Gastrocnemius medialis (tissue), 4 donors: ENCODE measurements around the gene TDRD5. TPM values are rescaled to one million over a fixed set of nuclear protein-coding genes. Genes with fewer than 3 reads are reported as not detected.

Experiments
- ATAC-seq, 2 donors: fragments of 150-250 bp; one replicate each; pipeline ENCODE4 v1.9.1; 2016
- DNase-seq, 2 donors: peaks; one replicate each; pipeline ENCODE4 v3.0.0-alpha.2; 2019
- H3K27ac ChIP-seq, 4 donors: fragments of 200-600 bp; sonication (generic); 1 replicate in 1 of 4; 2 replicates in 3 of 4; pipeline ENCODE4 v1.5.1; 2016 to 2018; ENCODE audit warnings: mild to moderate bottlenecking in 2 of 4, moderate library complexity in 1 of 4
- H3K27me3 ChIP-seq, 3 donors: fragments of 200-600 bp; sonication (generic) in 2 of 3; 1 replicate in 1 of 3; 2 replicates in 2 of 3; pipeline versions ENCODE4 v1.5.1 to v1.6.0; 2016 to 2019; ENCODE audit warnings: mild to moderate bottlenecking in 1 of 3, moderate library complexity in 1 of 3
- H3K36me3 ChIP-seq, 2 donors: fragments of 200-600 bp; sonication (generic) in 1 of 2; one replicate each; pipeline ENCODE4 v1.5.1; 2017 to 2018
- H3K4me1 ChIP-seq, 2 donors: fragments of 200-600 bp; sonication (generic) in 1 of 2; one replicate each; pipeline ENCODE4 v1.5.1; 2016 to 2017; ENCODE audit warnings: mild to moderate bottlenecking in 2 of 2
- H3K4me3 ChIP-seq, 4 donors: fragments of 200-600 bp; sonication (generic) in 3 of 4; 1 replicate in 1 of 4; 2 replicates in 3 of 4; pipeline ENCODE4 v1.5.1; 2016 to 2019; ENCODE audit warnings: mild to moderate bottlenecking in 2 of 4
- H3K9me3 ChIP-seq, 3 donors: fragments of 200-600 bp; sonication (generic) in 2 of 3; 1 replicate in 1 of 3; 2 replicates in 2 of 3; pipeline ENCODE4 v1.5.1; 2016 to 2019
- POLR2A ChIP-seq, 2 donors: fragments of 450-650 bp; IDR thresholded peaks; one replicate each; pipeline ENCODE4 v1.6.1; 2017; ENCODE audit warnings: antibody characterized with exemption in 2 of 2, mild to moderate bottlenecking in 2 of 2, moderate library complexity in 2 of 2
- in situ Hi-C, 4 donors: fragments of 200-750 bp; cut with MboI; loops; one replicate each; pipeline versions ENCODE4 v1.15.0 to v1.8.0; 2017; ENCODE audit warnings: low sequenced_read_pairs in 4 of 4
- intact Hi-C: fragments of 100-400 bp; cut with DNase I; formaldehyde crosslinking; loops from one replicate; pipeline ENCODE4 v1.15.1; 2023; ENCODE audit warnings: low total_unique reads
- total RNA-seq, 4 donors: library from RNA; depleted of rRNA; stranded (reverse); fragments of >200 nt; gene quantifications; one replicate each; pipeline versions ENCODE4 v1.1.0 to v1.2.3, GENCODE V29; 2016
- TF ChIP-seq, protein P1 (sequence below), 5 experiments: fragments of 450-650 bp in 3 of 5; fragments of 200-600 bp in 2 of 5; sonication (generic) in 2 of 5; IDR thresholded peaks in 4 of 5; conservative IDR thresholded peaks in 1 of 5; 1 replicate in 4 of 5; 2 replicates in 1 of 5; pipeline ENCODE4 v1.5.1; 2016 to 2019; ENCODE audit warnings: antibody characterized with exemption in 5 of 5, mild to moderate bottlenecking in 3 of 5, moderate library complexity in 3 of 5

Gene TDRD5
- total RNA-seq, 4 donors from 2014 or later, result not detected

- ATAC-seq, result no peak
- no peaks in the 10 kb centered on the region for H3K36me3 ChIP-seq
- intact Hi-C loops, result no loop called here
- H3K4me3 ChIP-seq, result no peak overlapping the region
- TF ChIP-seq, protein P1, sequence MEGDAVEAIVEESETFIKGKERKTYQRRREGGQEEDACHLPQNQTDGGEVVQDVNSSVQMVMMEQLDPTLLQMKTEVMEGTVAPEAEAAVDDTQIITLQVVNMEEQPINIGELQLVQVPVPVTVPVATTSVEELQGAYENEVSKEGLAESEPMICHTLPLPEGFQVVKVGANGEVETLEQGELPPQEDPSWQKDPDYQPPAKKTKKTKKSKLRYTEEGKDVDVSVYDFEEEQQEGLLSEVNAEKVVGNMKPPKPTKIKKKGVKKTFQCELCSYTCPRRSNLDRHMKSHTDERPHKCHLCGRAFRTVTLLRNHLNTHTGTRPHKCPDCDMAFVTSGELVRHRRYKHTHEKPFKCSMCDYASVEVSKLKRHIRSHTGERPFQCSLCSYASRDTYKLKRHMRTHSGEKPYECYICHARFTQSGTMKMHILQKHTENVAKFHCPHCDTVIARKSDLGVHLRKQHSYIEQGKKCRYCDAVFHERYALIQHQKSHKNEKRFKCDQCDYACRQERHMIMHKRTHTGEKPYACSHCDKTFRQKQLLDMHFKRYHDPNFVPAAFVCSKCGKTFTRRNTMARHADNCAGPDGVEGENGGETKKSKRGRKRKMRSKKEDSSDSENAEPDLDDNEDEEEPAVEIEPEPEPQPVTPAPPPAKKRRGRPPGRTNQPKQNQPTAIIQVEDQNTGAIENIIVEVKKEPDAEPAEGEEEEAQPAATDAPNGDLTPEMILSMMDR (IDR thresholded peaks at IDR 0.05 in 4 of 5, conservative IDR thresholded peaks at IDR 0.05 in 1 of 5), result no peak
- no peak for TF ChIP-seq POLR2A (IDR thresholded peaks at IDR 0.05)
- no peak for DNase-seq
- H3K9me3 ChIP-seq, result peaks cover 0 to 4% (median 4%) of the 10 kb centered on the region in 3 donors
- in situ Hi-C loops, result loop anchor here (5.0 to 25.0 kb wide), 3 partner anchors 90 to 473 kb away; no protein-coding TSS in a partner anchor
- H3K4me1 ChIP-seq, result peaks cover 0 to 7% of the 10 kb centered on the region in 2 donors
- H3K27ac ChIP-seq, result no peak overlapping the region
- no peaks in the 10 kb centered on the region for H3K27me3 ChIP-seq
These were observed 123.0 kb downstream of the TDRD5 start for GRCh38 chr1:179714623-179715022.

DNA sequence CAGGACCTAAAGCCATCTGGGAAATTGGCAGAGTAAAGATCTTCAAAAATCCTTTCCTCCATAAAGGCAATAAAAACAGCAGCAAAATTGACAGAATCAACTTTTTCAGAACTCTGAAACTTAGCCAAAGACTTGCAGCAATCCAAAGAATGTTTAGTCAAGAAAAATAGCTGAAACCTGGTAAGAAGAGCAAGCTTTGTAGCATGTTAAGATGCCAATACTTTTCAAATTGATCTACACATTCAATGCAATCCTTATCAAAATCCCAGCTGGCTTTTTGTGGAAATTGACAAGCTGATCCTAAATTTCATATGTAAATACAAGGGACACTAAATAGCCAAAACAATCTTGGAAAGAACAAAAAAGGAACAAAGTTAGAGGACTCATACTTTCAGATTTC, 127.6 kb downstream of the TDRD5 start:
- DNase-seq (no peak), ATAC-seq (no peak)
- intact Hi-C loops (no loop called here), in situ Hi-C loops (loop anchor here in 3 of 4 donors (10.0 to 25.0 kb wide), 2 partner anchors 86 to 468 kb away; no protein-coding TSS in a partner anchor)
- Histone ChIP-seq H3K9me3 (peaks cover 4% of the 10 kb centered on the region in 3 donors), H3K4me1 (no peaks in the 10 kb centered on the region), H3K27me3 (no peaks in the 10 kb centered on the region), H3K27ac (no peak overlapping the region), H3K4me3 (no peak overlapping the region), H3K36me3 (no peaks in the 10 kb centered on the region)
- TF ChIP-seq, protein P1 (IDR thresholded peaks at IDR 0.05 in 4 of 5, conservative IDR thresholded peaks at IDR 0.05 in 1 of 5), result no peak
- no peak for TF ChIP-seq POLR2A (IDR thresholded peaks at IDR 0.05)

DNA sequence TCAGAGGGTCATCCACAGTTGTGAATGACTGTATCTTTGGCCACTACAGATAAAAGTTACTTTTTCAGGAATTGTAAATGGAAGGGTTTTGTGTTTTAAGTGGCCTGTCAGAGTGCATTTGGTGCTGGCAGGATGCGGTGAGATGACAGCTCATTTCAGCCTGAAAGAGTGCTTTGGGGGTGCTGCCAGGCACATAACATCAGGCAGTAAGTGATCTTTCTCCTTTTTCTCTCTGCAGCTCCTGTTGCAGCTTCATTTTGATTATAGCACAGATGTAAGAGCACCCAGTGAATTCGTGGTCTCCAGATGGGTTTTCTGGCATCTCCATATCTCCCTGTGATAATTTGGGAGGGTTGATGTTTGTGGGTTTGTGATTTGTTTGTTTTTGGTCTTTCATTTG, 136.6 kb downstream of the TDRD5 start:
- intact Hi-C loops (no loop called here), in situ Hi-C loops (no loop called here)
- no peak overlapping the region for H3K27ac ChIP-seq
- H3K9me3 ChIP-seq, result no peaks in the 10 kb centered on the region
- no peak for ATAC-seq
- no peaks in the 10 kb centered on the region for H3K27me3 ChIP-seq
- no peak overlapping the region for H3K4me3 ChIP-seq
- no peak for TF ChIP-seq POLR2A (IDR thresholded peaks at IDR 0.05)
- TF ChIP-seq, protein P1 (IDR thresholded peaks at IDR 0.05 in 4 of 5, conservative IDR thresholded peaks at IDR 0.05 in 1 of 5), result no peak
- H3K4me1 ChIP-seq, result no peaks in the 10 kb centered on the region
- H3K36me3 ChIP-seq, result no peaks in the 10 kb centered on the region
- no peak for DNase-seq

- Histone ChIP-seq H3K4me1 (no peaks in the 10 kb centered on the region), H3K27ac (no peak overlapping the region), H3K36me3 (no peaks in the 10 kb centered on the region), H3K27me3 (no peaks in the 10 kb centered on the region), H3K9me3 (no peaks in the 10 kb centered on the region), H3K4me3 (no peak overlapping the region)
- intact Hi-C loops, result no loop called here
- no peak for ATAC-seq
- TF ChIP-seq POLR2A (IDR thresholded peaks at IDR 0.05), result no peak
- TF ChIP-seq, protein P1 (IDR thresholded peaks at IDR 0.05 in 4 of 5, conservative IDR thresholded peaks at IDR 0.05 in 1 of 5), result no peak
- in situ Hi-C loops, result no loop called here
- DNase-seq, result no peak
These were observed 138.2 kb downstream of the TDRD5 start for GRCh38 chr1:179729881-179730280.

DNA sequence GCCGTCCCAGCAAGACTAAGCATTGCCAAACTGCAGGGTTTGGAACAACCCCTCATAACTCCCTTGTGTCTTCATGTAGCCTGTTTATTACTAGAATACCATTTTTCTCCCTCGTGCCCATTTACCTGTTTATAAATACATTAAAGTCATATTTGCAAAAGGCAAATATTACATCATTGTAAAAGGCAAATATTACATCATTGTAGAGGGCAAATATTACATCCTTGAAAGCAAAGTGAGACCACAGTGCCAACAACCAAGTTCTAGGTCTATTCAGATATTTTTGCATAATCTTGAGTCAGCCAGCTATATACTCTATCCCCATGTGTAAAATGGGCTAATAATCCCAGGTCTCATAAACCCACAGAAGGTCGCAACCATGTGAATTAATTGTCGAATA, 140.0 kb downstream of the TDRD5 start:
- no peaks in the 10 kb centered on the region for H3K27me3 ChIP-seq
- no peak overlapping the region for H3K27ac ChIP-seq
- ATAC-seq, result no peak
- intact Hi-C loops (no loop called here), in situ Hi-C loops (no loop called here)
- no peak for TF ChIP-seq POLR2A (IDR thresholded peaks at IDR 0.05)
- TF ChIP-seq, protein P1 (IDR thresholded peaks at IDR 0.05 in 4 of 5, conservative IDR thresholded peaks at IDR 0.05 in 1 of 5), result no peak
- H3K36me3 ChIP-seq, result no peaks in the 10 kb centered on the region
- H3K9me3 ChIP-seq, result no peaks in the 10 kb centered on the region
- no peak for DNase-seq
- H3K4me1 ChIP-seq, result no peaks in the 10 kb centered on the region
- H3K4me3 ChIP-seq, result no peak overlapping the region
